Lung (tissue), 12 donors: ENCODE results near the gene CCNG2. TPM values are rescaled to one million over a fixed set of nuclear protein-coding genes. Genes with fewer than 3 reads are reported as not detected.

Source experiments
- ATAC-seq: fragments of 200-7000 bp; cut with Tn5 transposase; one replicate; pipeline ENCODE4 v1.9.1; 2020; ENCODE audit warnings: moderate number of reproducible peaks; ENCODE audit not compliant: insufficient read depth, low FRiP score
- DNase-seq, 3 donors: peaks; one replicate each; pipeline ENCODE4 v3.0.0-alpha.2; 2013 to 2017
- H3K27ac ChIP-seq, 2 donors: one replicate each; pipeline ENCODE4 v1.5.1; 2013; ENCODE audit warnings: mild to moderate bottlenecking in 2 of 2, moderate library complexity in 2 of 2, control low read depth in 1 of 2, inconsistent platforms in 1 of 2, low read depth in 1 of 2, low read length in 1 of 2
- H3K27me3 ChIP-seq, 3 donors: one replicate each; pipeline ENCODE4 v1.5.1; 2013; ENCODE audit warnings: low read length in 2 of 3; ENCODE audit not compliant: control insufficient read depth in 3 of 3, insufficient read depth in 3 of 3
- H3K36me3 ChIP-seq, 4 donors: one replicate each; pipeline ENCODE4 v1.5.1; 2013; ENCODE audit warnings: low read length in 4 of 4, mild to moderate bottlenecking in 1 of 4, moderate library complexity in 1 of 4; ENCODE audit not compliant: control insufficient read depth in 4 of 4, insufficient read depth in 4 of 4
- H3K4me1 ChIP-seq, 5 donors: one replicate each; pipeline ENCODE4 v1.5.1; 2013; ENCODE audit warnings: low read length in 5 of 5, mild to moderate bottlenecking in 2 of 5, moderate library complexity in 1 of 5; ENCODE audit not compliant: control insufficient read depth in 5 of 5, insufficient read depth in 5 of 5
- H3K4me3 ChIP-seq: one replicate; pipeline ENCODE4 v1.5.1; 2013; ENCODE audit warnings: mild to moderate bottlenecking, control low read depth, moderate library complexity
- H3K9ac ChIP-seq, 2 donors: one replicate each; pipeline ENCODE4 v1.5.1; 2013; ENCODE audit warnings: low read length in 2 of 2, control low read depth in 1 of 2; ENCODE audit not compliant: insufficient read depth in 1 of 2
- H3K9me3 ChIP-seq, 4 donors: one replicate each; pipeline ENCODE4 v1.5.1; 2013; ENCODE audit warnings: low read length in 3 of 4, mild to moderate bottlenecking in 1 of 4, moderate library complexity in 1 of 4; ENCODE audit not compliant: control insufficient read depth in 4 of 4, insufficient read depth in 3 of 4
- WGBS, 2 donors: extraction: QIAGEN DNeasy Blood & Tissue Kit; methylation state at CpG; one replicate each; pipeline ENCODE4 v1.1.7; 2013; 5-methylcytosine and 5-hydroxymethylcytosine counted together
- polyA plus RNA-seq, 2 donors: library from polyadenylated mRNA; stranded (reverse); fragments of 200-250 nt; gene quantifications; one replicate each; pipeline ENCODE4 v1.2.1, GENCODE V29; 2013
- total RNA-seq, 2 donors: library from RNA; depleted of rRNA in 1 of 2; stranded (reverse); fragments of >200 nt in 1 of 2; gene quantifications; one replicate each; pipeline ENCODE4 v1.2.1, GENCODE V29; 2014 to 2021
- TF ChIP-seq, protein P1 (sequence below): IDR thresholded peaks from 2 replicates; pipeline ENCODE4 v1.5.1; 2012; ENCODE audit warnings: mild to moderate bottlenecking; ENCODE audit errors: control extremely low read depth, extremely low read depth
- donor health status: control.
- donor health status: control.
- donor health status: Bipolar disorder and iron deficiency.
- donor health status: healthy.
- donor health status: DM: yes; HTN: yes; CAD: no.

CCNG2 gene
- total and polyA plus RNA-seq, 4 donors: 9.6 to 92.7 (median 25.8) TPM

DNA sequence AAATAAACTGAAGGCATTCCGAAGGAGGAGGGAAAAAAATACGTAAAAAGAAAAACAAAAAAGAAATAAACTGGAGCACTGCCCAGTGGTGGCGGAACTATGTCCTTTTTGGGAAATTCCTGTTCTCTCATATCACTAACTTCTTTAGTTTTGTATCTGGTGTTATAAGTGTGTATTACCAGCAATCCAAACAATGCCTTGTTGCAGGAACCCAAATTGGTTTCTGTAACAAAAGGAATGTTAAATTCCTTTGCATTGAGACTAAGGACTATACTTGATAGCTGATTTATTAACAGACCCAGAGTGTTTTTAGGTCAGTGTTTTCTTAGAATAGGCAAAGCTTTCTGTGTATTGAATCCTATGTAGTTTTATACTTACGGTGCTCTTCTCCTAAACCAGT lies 6.6 kb downstream of the CCNG2 start:
- H3K4me1 ChIP-seq: peaks cover 0 to 22% (median 4%) of the 10 kb centered on the region in 5 donors
- ATAC-seq: no peak
- H3K27me3 ChIP-seq: no peaks in the 10 kb centered on the region
- H3K9me3 ChIP-seq: no peaks in the 10 kb centered on the region
- no peak overlapping the region for H3K9ac ChIP-seq
- H3K4me3 ChIP-seq: no peak overlapping the region
- H3K27ac ChIP-seq: no peak overlapping the region
- 81 to 85% methylated on average over 4 of the region's 4 CpGs for WGBS, 2 donors
- DNase-seq: no peak
- H3K36me3 ChIP-seq: peaks cover 12 to 64% (median 30%) of the 10 kb centered on the region in 4 donors
- TF ChIP-seq, protein P1, sequence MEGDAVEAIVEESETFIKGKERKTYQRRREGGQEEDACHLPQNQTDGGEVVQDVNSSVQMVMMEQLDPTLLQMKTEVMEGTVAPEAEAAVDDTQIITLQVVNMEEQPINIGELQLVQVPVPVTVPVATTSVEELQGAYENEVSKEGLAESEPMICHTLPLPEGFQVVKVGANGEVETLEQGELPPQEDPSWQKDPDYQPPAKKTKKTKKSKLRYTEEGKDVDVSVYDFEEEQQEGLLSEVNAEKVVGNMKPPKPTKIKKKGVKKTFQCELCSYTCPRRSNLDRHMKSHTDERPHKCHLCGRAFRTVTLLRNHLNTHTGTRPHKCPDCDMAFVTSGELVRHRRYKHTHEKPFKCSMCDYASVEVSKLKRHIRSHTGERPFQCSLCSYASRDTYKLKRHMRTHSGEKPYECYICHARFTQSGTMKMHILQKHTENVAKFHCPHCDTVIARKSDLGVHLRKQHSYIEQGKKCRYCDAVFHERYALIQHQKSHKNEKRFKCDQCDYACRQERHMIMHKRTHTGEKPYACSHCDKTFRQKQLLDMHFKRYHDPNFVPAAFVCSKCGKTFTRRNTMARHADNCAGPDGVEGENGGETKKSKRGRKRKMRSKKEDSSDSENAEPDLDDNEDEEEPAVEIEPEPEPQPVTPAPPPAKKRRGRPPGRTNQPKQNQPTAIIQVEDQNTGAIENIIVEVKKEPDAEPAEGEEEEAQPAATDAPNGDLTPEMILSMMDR: no peak

DNA sequence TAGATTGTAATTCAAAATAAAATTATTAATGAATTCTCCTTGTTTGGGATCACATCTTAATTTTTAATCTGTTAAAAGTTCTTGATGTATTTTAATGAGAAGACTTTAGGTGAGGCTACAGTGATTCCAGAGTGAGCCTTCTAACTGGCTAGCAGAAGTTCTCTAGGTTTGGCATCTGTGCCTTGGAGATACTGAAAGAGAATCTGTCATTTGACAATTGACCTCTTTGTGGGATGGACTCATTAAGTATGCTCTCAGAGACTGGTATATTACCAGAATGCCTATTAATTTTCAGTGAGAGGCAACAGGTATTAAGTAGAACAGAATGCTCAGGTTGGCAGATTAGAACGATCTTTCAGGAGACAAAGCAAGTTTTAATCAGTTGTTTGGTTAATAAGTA lies 10.2 kb downstream of the CCNG2 start:
- Histone ChIP-seq H3K9me3 (no peaks in the 10 kb centered on the region), H3K27ac (no peak overlapping the region), H3K4me3 (no peak overlapping the region), H3K9ac (no peak overlapping the region), H3K27me3 (no peaks in the 10 kb centered on the region), H3K4me1 (peaks cover 0 to 13% (median 4%) of the 10 kb centered on the region in 5 donors), H3K36me3 (peaks cover 9 to 59% (median 28%) of the 10 kb centered on the region in 4 donors)
- ATAC-seq (no peak), DNase-seq (no peak)
- 77 to 94% methylated on average over 1 of the region's 1 CpG for whole genome bisulfite sequencing, 2 donors
- TF ChIP-seq, protein P1: no peak

DNA sequence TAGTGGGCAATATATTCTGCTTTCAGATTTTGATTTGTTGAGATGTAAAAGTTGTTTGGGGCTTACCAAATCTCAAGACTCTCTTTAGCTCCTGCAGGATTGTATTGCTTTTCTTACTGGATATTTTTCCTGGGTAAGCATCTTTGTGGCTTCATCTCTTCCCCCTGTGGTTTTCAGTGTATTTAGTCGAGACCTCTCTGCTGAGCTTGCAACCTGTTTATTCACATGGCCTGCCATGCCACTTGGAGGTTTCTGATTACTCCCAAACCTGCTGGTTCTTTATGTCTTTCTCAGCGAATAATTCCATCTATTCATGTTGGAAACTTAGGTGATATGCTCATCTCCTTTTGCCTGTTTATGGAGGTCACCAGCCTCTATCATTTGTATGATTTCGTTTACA lies 10.9 kb downstream of the CCNG2 start:
- Histone ChIP-seq H3K27ac (no peak overlapping the region), H3K27me3 (no peaks in the 10 kb centered on the region), H3K4me3 (no peak overlapping the region), H3K9ac (no peak overlapping the region), H3K36me3 (peaks cover 8 to 52% (median 25%) of the 10 kb centered on the region in 4 donors), H3K4me1 (peaks cover 0 to 10% (median 4%) of the 10 kb centered on the region in 5 donors), H3K9me3 (no peaks in the 10 kb centered on the region)
- 70 to 80% methylated on average over 3 of the region's 3 CpGs for WGBS, 2 donors
- ATAC-seq (no peak), DNase-seq (no peak)
- TF ChIP-seq, protein P1: no peak

DNA sequence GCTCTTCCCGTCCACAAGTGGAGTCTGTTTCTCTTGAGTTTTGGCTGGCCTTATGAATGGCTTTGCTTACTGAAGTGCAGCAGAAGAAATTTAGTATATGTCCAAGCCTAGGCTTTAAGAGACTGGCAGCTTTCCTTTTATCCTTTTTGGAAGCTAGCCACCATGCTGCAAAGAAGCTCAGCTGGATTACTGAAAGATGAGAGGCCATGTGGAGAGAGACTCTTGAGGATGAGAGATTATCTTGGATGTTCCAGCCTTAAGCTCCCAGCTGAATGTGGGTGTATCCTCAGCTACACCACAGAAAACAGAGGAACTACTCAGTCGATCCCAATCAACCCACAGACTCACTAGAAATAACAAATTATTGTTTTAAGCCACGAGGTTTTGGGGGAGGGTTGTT lies 12.5 kb downstream of the CCNG2 start:
- H3K4me1 ChIP-seq: peaks cover 0 to 7% (median 0%) of the 10 kb centered on the region in 5 donors
- H3K27me3 ChIP-seq: no peaks in the 10 kb centered on the region
- TF ChIP-seq, protein P1: no peak
- no peaks in the 10 kb centered on the region for H3K9me3 ChIP-seq
- no peak overlapping the region for H3K27ac ChIP-seq
- no peak overlapping the region for H3K9ac ChIP-seq
- ATAC-seq (no peak), DNase-seq (peak in 2 of 3 donors; percentile 51 to 64)
- H3K4me3 ChIP-seq: no peak overlapping the region
- WGBS, 2 donors: 60 to 65% methylated on average over 3 of the region's 3 CpGs
- peaks cover 3 to 37% (median 18%) of the 10 kb centered on the region in 4 donors for H3K36me3 ChIP-seq
